ENCODE results near the gene RGS19. TPM values are rescaled to one million over a fixed set of nuclear protein-coding genes. Genes with fewer than 3 reads are reported as not detected.

RGS19 gene
- total RNA-seq, 1 experiment from 2014 or later, result 16.4 TPM

- TF ChIP-seq CTCF (conservative IDR thresholded peaks at IDR 0.05; ENCODE audit: low read depth, low read length) (no peak), EZH2 (IDR thresholded peaks at IDR 0.05; ENCODE audit: borderline replicate concordance, low read depth, low read length, poor library complexity, severe bottlenecking) (no peak)
- POLR2A ChIA-PET (ENCODE audit: low non-redundant PET), result no interaction called here
- no TSS peak for BruUV-seq (replicated peaks)
- intact Hi-C loops (cut with micrococcal nuclease; ENCODE audit: unreplicated experiment), result no loop called here
- Histone ChIP-seq H3K4me1 (ENCODE audit: insufficient read depth, low read length, poor library complexity, severe bottlenecking) (peaks cover 17% of the 10 kb centered on the region), H3K4me3 (ENCODE audit: low read depth, low read length, poor library complexity, severe bottlenecking) (peak overlapping the region; percentile 46), H3K27me3 (replicated peaks; ENCODE audit: insufficient read depth, low read depth, low read length, poor library complexity) (peaks cover 50% of the 10 kb centered on the region), H3K27ac (ENCODE audit: low read depth, low read length, poor library complexity, severe bottlenecking) (no peak overlapping the region), H3K9me3 (ENCODE audit: low read depth, low read length, poor library complexity, severe bottlenecking) (no peaks in the 10 kb centered on the region), H3K36me3 (ENCODE audit: insufficient read depth, low read length, poor library complexity, severe bottlenecking) (no peaks in the 10 kb centered on the region)
- CTCF ChIA-PET, result interaction anchor here (0.6 kb wide), 1 partner anchor 82 kb away, joined by 3 read pairs; no protein-coding TSS in a partner anchor
- no peak for DNase-seq (ENCODE audit: low spot score)
These were observed 41.1 kb downstream of the RGS19 start for GRCh38 chr20:64038224-64038564.

DNA sequence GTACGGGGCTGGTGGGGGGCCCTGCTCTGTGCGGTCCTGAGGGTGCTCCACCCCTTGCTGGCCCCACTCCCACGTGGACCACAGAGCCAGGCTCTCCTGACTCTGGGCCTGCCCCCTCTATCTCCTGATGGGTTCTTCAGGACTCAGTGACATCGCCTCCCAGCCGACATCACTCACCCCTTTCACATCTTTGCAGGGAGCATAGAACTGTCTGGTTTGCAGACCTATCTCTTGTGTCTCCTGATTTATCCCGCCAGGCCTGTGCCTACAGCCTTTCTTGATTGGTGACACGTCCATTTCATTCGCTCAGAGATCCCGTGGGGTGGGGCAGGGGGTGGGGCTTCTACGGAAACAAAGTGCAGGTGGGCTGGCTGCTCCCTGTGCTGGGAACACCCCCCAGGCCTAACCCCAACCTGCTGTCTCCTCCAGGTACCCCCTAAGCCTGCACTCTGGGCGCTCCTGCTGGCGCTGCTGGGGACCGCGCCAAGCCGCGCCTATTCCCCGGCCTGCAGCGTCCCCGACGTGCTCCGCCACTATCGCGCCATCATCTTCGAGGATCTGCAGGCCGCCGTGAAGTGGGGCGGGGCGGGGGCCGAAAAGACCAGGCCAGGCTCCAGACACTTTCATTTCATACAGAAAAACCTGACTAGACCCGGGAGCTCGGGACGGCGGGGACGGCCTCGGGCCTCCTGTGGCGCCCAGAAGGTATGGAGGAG, 41.7 kb downstream of the RGS19 start:
- intact Hi-C loops (cut with micrococcal nuclease; ENCODE audit: unreplicated experiment), result no loop called here
- Histone ChIP-seq H3K9me3 (ENCODE audit: low read depth, low read length, poor library complexity, severe bottlenecking) (no peaks in the 10 kb centered on the region), H3K4me3 (ENCODE audit: low read depth, low read length, poor library complexity, severe bottlenecking) (no peak overlapping the region), H3K36me3 (ENCODE audit: insufficient read depth, low read length, poor library complexity, severe bottlenecking) (no peaks in the 10 kb centered on the region), H3K4me1 (ENCODE audit: insufficient read depth, low read length, poor library complexity, severe bottlenecking) (peaks cover 17% of the 10 kb centered on the region), H3K27ac (ENCODE audit: low read depth, low read length, poor library complexity, severe bottlenecking) (no peak overlapping the region), H3K27me3 (replicated peaks; ENCODE audit: insufficient read depth, low read depth, low read length, poor library complexity) (peaks cover 50% of the 10 kb centered on the region)
- BruUV-seq (replicated peaks), result no TSS peak
- ChIA-PET POLR2A (ENCODE audit: low non-redundant PET) (no interaction called here), CTCF (no interaction called here)
- DNase-seq (ENCODE audit: low spot score), result no peak
- peak; percentile 8 for TF ChIP-seq EZH2 (IDR thresholded peaks at IDR 0.05; ENCODE audit: borderline replicate concordance, low read depth, low read length, poor library complexity, severe bottlenecking)
- TF ChIP-seq CTCF (conservative IDR thresholded peaks at IDR 0.05; ENCODE audit: low read depth, low read length), result no peak

GRCh38 chr20:64037199-64037497, 42.2 kb downstream of the RGS19 start:
- ChIA-PET POLR2A (ENCODE audit: low non-redundant PET) (no interaction called here), CTCF (no interaction called here)
- Histone ChIP-seq H3K4me1 (ENCODE audit: insufficient read depth, low read length, poor library complexity, severe bottlenecking) (peaks cover 14% of the 10 kb centered on the region), H3K27me3 (replicated peaks; ENCODE audit: insufficient read depth, low read depth, low read length, poor library complexity) (peaks cover 46% of the 10 kb centered on the region), H3K9me3 (ENCODE audit: low read depth, low read length, poor library complexity, severe bottlenecking) (no peaks in the 10 kb centered on the region), H3K27ac (ENCODE audit: low read depth, low read length, poor library complexity, severe bottlenecking) (no peak overlapping the region), H3K36me3 (ENCODE audit: insufficient read depth, low read length, poor library complexity, severe bottlenecking) (no peaks in the 10 kb centered on the region), H3K4me3 (ENCODE audit: low read depth, low read length, poor library complexity, severe bottlenecking) (no peak overlapping the region)
- TF ChIP-seq CTCF (conservative IDR thresholded peaks at IDR 0.05; ENCODE audit: low read depth, low read length), result no peak
- intact Hi-C loops (cut with micrococcal nuclease; ENCODE audit: unreplicated experiment), result no loop called here
- BruUV-seq (replicated peaks), result no TSS peak
- no peak for DNase-seq (ENCODE audit: low spot score)
